Tibial artery (tissue), 4 donors: ENCODE results near the gene SULT1A1.
"Not testable (repeated sequence)": the region's sequence is repeated elsewhere in the genome, so short reads cannot be mapped to it uniquely, and the experiment has no call there.

ENCODE experiments used
- DNase-seq, 2 donors: peaks; one replicate each; pipeline ENCODE4 v3.0.0-alpha.2; 2019
- H3K27ac ChIP-seq, 2 donors: fragments of 200-600 bp; sonication (generic) in 1 of 2; 1 replicate in 1 of 2; 2 replicates in 1 of 2; pipeline ENCODE4 v1.5.1; 2018 to 2019; ENCODE audit warnings: mild to moderate bottlenecking in 1 of 2
- H3K27me3 ChIP-seq, 2 donors: fragments of 200-600 bp; sonication (generic) in 1 of 2; one replicate each; pipeline versions ENCODE4 v1.5.1 to v1.6.0; 2016 to 2019
- H3K36me3 ChIP-seq, 3 donors: fragments of 200-600 bp; sonication (generic) in 2 of 3; one replicate each; pipeline ENCODE4 v1.5.1; 2016 to 2019; ENCODE audit warnings: mild to moderate bottlenecking in 2 of 3
- H3K4me1 ChIP-seq, 4 donors: fragments of 200-600 bp; sonication (generic) in 2 of 4; 1 replicate in 3 of 4; 2 replicates in 1 of 4; pipeline ENCODE4 v1.5.1; 2016 to 2019
- H3K4me3 ChIP-seq, 2 donors: fragments of 200-600 bp; sonication (generic) in 1 of 2; 1 replicate in 1 of 2; 2 replicates in 1 of 2; pipeline ENCODE4 v1.5.1; 2018 to 2019; ENCODE audit warnings: mild to moderate bottlenecking in 2 of 2
- H3K9me3 ChIP-seq, 3 donors: fragments of 200-600 bp; sonication (generic) in 1 of 3; one replicate each; pipeline ENCODE4 v1.5.1; 2016 to 2019
- CTCF ChIP-seq, 2 experiments: fragments of 200-600 bp in 1 of 2; fragments of 450-650 bp in 1 of 2; IDR thresholded peaks; one replicate each; pipeline ENCODE4 v1.5.1; 2017 to 2019; ENCODE audit warnings: antibody characterized with exemption in 2 of 2, mild to moderate bottlenecking in 1 of 2, moderate library complexity in 1 of 2
- intact Hi-C: fragments of 100-400 bp; cut with DNase I; formaldehyde crosslinking; loops from one replicate; pipeline ENCODE4 v1.15.0; 2023; ENCODE audit warnings: low total_unique reads

Gene SULT1A1

GRCh38 chr16:28569021-28569420 is 40.8 kb downstream of the SULT1A1 start:
- intact Hi-C loops: no loop called here

DNA sequence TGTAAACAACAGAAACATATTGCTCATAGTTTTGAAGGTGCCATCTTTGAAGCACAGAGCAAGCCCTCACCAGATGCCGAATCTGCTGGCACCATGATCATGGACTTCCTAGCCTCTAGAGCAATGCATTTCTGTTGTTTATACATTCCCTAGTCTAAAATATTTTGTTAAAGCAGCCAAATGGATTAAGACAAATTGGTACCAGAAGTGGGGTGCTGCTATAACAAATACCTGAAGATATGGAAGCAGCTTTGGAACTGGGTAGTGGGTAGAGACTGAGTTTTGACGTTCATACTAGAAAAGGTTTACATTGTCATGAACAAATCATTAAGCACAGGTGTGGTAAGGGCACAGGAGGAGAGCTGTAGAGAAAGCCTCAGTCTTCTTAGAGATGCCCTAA is 42.6 kb downstream of the SULT1A1 start:
- Histone ChIP-seq H3K9me3 (no peaks in the 10 kb centered on the region), H3K36me3 (peaks cover 5 to 26% (median 6%) of the 10 kb centered on the region in 3 donors), H3K27me3 (no peaks in the 10 kb centered on the region), H3K27ac (no peak overlapping the region), H3K4me1 (peaks cover 0 to 4% (median under 1%) of the 10 kb centered on the region in 4 donors), H3K4me3 (no peak overlapping the region)
- no peak for TF ChIP-seq CTCF (IDR thresholded peaks at IDR 0.05)
- DNase-seq: no peak
- intact Hi-C loops: no loop called here

More at GRCh38 chr16:28569021-28569420, 40.8 kb downstream of the SULT1A1 start:
- no peak for DNase-seq
- Histone ChIP-seq H3K27ac (no peak overlapping the region), H3K36me3 (peaks cover 5 to 26% (median 6%) of the 10 kb centered on the region in 3 donors), H3K9me3 (no peaks in the 10 kb centered on the region), H3K4me3 (no peak overlapping the region), H3K4me1 (peaks cover 0 to 13% (median 5%) of the 10 kb centered on the region in 4 donors), H3K27me3 (no peaks in the 10 kb centered on the region)
- TF ChIP-seq CTCF (IDR thresholded peaks at IDR 0.05): no peak

GRCh38 chr16:28566233-28566925 is 43.5 kb downstream of the SULT1A1 start:
- H3K36me3 ChIP-seq: peaks cover 5 to 26% (median 6%) of the 10 kb centered on the region in 3 donors
- H3K27ac ChIP-seq, H3K9me3 ChIP-seq, DNase-seq, intact Hi-C loops, H3K27me3 ChIP-seq, H3K4me1 ChIP-seq, H3K4me3 ChIP-seq: not testable (repeated sequence)

DNA sequence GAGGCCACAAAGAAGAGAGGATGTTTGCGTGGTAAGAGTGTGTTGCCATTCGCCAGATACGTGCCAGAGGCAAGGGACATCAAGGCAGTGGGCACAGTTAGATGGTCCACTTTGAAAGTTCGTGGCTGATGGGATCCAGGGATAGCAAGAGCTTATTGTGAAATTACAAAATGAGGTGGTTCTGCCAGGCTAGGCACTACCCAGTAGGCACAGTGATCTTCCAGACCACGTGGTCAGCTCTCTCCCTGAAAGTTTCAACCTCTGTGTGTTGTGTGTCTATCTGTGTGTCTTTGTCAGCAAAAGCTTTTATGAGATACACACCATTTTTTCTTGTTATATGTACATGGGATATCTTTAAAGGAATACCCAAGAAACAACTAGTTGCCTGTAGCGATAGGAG is 46.6 kb downstream of the SULT1A1 start:
- H3K27me3 ChIP-seq: no peaks in the 10 kb centered on the region
- no peaks in the 10 kb centered on the region for H3K4me1 ChIP-seq
- TF ChIP-seq CTCF (IDR thresholded peaks at IDR 0.05): no peak
- peaks cover 16 to 40% (median 22%) of the 10 kb centered on the region in 3 donors for H3K36me3 ChIP-seq
- H3K27ac ChIP-seq: no peak overlapping the region
- no peak for DNase-seq
- no peaks in the 10 kb centered on the region for H3K9me3 ChIP-seq
- H3K4me3 ChIP-seq: no peak overlapping the region
- intact Hi-C loops: no loop called here

DNA sequence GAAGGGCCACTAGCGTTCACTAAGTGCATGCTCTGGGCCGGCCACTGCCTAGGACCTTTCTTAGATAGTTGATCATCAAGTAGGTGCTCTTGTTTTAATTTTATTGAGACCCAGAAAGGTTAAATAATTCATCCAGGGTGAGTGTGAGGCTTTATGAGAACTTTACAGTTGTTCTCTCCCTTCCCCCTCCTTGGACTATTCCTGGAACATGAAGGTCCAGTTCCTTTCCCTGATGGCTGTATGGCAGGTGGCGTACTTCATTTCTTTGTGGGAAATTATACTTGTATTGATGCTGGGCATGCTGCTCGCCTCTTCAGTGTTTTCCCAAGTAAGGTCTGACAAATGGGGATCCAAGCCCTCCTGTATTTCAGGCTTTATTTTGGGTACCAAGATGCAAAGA is 47.6 kb downstream of the SULT1A1 start:
- Histone ChIP-seq H3K4me1 (no peaks in the 10 kb centered on the region), H3K9me3 (no peaks in the 10 kb centered on the region), H3K4me3 (no peak overlapping the region), H3K27me3 (no peaks in the 10 kb centered on the region), H3K27ac (no peak overlapping the region), H3K36me3 (peaks cover 20 to 36% (median 30%) of the 10 kb centered on the region in 3 donors)
- intact Hi-C loops: no loop called here
- no peak for DNase-seq
- no peak for TF ChIP-seq CTCF (IDR thresholded peaks at IDR 0.05)

DNA sequence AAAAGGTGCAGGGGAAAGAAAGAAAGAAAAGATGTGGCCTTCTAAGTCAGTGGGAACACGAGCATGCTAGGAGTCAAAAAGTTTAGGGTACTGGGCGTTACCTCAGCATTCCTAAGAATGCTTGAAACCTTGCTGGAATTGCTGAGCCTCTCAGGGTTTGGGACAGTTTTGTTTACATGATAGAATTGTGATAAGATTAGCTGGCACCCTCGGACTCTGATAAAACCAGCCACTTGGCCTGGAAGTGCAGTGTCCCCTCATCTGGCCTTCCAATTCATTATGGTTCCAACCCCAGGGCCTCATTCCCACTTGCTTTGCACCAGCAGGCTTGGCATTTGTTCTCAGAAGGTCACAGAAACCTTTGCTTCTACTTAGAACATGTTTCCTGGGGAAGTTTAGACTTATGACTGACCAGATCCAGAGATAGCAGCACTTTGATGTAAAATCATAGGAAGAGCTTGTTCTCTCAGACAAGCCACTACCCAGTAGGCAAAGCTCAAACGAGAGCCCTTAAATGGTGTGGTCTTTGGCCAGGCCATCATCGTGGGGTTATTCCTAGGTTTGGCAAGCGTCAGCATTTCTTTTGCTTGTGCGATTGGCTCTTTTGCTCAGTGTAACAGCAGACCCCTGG is 48.2 kb downstream of the SULT1A1 start:
- Histone ChIP-seq H3K9me3 (no peaks in the 10 kb centered on the region), H3K4me1 (peaks cover 0 to 3% (median 0%) of the 10 kb centered on the region in 4 donors), H3K4me3 (no peak overlapping the region), H3K27ac (no peak overlapping the region), H3K27me3 (no peaks in the 10 kb centered on the region), H3K36me3 (peaks cover 18 to 36% (median 32%) of the 10 kb centered on the region in 3 donors)
- DNase-seq: no peak
- intact Hi-C loops: no loop called here
- no peak for TF ChIP-seq CTCF (IDR thresholded peaks at IDR 0.05)
